Cardiac fibroblast (primary cell): ENCODE data around the gene SLC6A12.
"Not testable (repeated sequence)": the region's sequence is repeated elsewhere in the genome, so short reads cannot be mapped to it uniquely, and the experiment has no call there.

Experiments
- DNase-seq, 2 donors: peaks; one replicate each; pipeline versions ENCODE4 v3.0.0 to v3.0.0-alpha.2; 2010; ENCODE audit warnings: low read depth in 2 of 2
- H3K4me3 ChIP-seq, 2 donors: replicated peaks in 1 of 2; 1 replicate in 1 of 2; 2 replicates in 1 of 2; pipeline ENCODE4 v1.5.1; 2011; ENCODE audit warnings: low read depth in 2 of 2, low read length in 2 of 2, mild to moderate bottlenecking in 2 of 2, moderate library complexity in 1 of 2
- TF ChIP-seq, protein P1 (sequence below): IDR thresholded peaks from one replicate; pipeline ENCODE4 v1.5.1; 2011; ENCODE audit warnings: low read depth, mild to moderate bottlenecking, low read length, inconsistent platforms

SLC6A12 gene

DNA sequence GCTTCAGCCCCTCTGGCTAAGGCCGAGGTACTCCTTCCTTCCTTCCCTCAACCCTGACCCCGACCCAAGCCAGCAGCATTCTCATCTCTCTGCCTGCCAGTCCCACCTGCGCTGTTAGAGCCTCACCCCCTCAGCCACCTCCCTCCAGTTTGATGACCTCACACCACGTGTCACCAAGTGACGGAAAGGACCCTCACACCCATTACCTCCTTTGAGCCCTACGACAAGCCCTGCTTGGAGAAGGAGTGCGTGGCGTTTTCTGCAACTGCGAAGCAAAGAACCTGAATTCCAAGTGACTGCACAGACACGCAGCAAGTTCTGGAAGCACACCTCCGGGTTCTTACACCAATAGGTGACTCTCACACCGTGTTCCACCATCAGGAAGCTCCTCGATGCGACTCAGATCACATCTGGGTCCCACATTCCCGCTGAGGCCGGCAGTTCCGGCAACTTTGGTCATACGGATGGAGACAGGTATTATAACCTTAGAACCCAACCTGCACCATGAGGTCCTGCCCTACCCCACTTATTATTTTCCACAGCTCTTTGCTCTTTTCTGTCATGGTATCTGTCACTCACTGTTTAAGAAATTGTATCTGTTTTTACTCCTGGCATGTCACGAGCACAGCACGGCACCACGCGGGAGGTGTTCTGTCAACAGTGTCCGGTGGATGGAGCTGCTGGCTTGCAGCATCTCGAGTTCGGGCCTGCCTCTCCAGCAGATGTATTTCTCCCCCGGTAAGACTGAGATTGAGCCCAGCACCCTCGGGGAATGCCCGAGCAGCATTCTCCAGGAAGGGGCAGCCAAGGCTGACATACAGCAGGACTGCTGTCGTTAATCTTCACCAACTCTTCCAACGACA, 5.0 kb upstream of the SLC6A12 start:
- no peak for DNase-seq
- H3K4me3 ChIP-seq: no peak overlapping the region
- TF ChIP-seq, protein P1, sequence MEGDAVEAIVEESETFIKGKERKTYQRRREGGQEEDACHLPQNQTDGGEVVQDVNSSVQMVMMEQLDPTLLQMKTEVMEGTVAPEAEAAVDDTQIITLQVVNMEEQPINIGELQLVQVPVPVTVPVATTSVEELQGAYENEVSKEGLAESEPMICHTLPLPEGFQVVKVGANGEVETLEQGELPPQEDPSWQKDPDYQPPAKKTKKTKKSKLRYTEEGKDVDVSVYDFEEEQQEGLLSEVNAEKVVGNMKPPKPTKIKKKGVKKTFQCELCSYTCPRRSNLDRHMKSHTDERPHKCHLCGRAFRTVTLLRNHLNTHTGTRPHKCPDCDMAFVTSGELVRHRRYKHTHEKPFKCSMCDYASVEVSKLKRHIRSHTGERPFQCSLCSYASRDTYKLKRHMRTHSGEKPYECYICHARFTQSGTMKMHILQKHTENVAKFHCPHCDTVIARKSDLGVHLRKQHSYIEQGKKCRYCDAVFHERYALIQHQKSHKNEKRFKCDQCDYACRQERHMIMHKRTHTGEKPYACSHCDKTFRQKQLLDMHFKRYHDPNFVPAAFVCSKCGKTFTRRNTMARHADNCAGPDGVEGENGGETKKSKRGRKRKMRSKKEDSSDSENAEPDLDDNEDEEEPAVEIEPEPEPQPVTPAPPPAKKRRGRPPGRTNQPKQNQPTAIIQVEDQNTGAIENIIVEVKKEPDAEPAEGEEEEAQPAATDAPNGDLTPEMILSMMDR: no peak

DNA sequence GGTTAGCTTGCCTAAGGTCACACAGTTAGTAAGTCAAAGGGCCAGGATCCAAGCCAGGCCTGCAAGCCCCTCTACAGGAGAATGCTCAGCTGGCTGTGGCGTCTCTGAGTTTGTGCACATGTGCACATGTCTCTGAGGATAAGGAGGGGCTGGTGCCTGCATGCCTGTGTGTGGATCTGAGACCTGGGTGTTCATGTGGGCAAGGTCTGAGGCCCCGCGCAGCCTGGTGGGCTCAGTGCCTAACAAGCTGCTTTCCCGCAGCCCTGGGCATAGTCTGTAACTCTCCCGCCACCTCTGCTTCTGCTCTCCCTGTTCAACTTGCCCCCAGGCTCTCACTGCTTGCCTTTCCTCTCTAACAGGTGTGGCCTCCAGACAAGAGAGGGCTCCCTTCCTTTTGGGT, 4.3 kb upstream of the SLC6A12 start:
- H3K4me3 ChIP-seq: no peak overlapping the region
- no peak for DNase-seq
- TF ChIP-seq, protein P1: no peak

DNA sequence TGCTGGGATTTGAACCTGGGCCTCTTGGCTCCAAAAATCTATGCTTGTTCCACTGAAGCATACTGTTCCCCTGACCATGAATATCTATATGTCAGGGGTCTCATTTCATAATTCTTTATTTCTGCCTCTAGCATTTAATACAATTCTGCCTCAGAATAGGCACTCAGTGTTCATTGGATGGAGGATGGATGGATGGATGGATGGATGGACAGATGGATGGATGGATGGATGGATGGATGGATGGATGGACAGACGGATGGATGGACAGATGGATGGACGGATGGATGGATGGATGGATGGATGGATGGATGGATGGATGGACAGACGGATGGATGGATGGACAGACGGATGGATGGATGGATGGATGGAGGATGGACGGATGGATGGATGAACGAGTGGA, 3.1 kb upstream of the SLC6A12 start:
- not testable (repeated sequence) for H3K4me3 ChIP-seq, DNase-seq

DNA sequence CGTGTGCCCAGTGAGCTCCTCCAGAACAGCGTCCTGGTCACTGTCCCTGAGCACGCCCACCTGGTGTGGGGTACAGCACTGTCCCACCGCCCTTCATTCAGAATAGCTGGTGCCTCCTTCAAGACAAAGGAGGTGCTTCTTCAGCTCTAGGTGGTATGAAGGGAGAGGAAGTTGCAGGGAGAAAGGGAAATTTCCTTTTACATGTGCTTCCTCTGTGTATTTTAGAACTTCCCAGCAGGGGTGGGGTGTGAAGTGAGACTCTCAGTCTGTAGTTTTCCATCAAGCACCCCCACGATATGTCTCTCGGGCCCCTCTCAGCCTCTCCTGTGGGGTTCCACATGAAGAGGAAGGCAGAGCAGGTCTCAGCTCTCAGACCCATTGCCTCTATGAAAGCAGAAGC, 1.2 kb upstream of the SLC6A12 start:
- DNase-seq: no peak
- H3K4me3 ChIP-seq: no peak overlapping the region
- TF ChIP-seq, protein P1: no peak

DNA sequence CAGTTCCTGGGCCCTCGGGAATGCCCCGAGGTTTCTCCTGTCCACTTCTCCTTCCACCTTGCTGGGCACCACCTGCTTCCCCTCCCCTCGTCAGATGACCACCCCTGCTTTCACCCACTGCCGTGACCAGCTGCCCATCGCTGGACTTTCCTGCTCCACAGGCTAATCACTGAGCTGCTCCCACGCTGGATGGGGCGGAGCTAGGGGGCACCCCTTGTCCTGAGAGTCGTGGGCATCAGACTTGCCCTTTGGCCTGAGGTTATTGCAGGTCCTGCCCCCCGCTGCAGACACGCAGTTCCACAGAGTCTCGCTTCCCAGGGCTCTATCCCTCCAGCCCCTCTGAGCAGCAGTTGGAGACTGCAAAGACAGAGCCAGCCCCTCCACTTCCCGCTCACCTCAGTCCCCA, 427 bp downstream of the SLC6A12 start:
- no peak overlapping the region for H3K4me3 ChIP-seq
- TF ChIP-seq, protein P1: no peak
- no peak for DNase-seq

DNA sequence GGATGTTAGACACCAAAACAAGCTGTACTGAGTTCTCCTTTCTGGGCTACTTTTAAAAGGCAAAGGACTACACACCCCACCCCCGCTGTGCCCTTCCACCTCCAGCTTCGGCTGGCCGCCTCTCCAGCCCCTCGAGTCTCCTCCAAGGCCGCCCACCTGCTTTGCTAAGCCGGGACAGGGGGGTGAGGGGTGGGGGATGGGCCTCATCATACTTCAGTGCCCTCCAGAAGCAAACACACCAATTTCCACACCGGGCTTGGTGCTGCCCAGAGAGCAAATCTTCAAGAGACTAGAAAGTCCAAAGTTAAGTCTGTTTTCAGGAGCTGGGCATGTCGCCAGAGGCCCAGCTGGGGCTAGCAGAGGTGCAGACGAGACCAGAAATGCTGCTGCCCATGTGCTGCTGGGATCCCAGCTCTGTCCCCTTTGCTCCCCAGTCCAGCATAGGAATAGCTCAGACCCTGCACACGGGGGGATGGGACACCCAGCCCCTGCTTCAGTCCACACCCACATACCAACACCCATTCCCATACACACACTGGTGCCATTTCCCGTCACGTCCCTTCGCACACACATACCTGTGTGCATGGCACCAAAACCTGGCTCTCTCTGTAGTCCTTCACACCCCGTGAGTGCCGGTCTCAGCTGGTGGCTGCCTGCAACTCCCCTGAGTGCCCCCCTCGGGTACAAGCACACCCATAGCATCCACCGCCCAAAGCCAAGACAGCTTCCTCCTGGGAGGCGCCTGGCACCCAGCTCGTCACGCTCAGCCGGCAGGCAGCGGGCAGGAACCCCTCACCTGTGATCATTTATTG, 1.0 kb downstream of the SLC6A12 start:
- TF ChIP-seq, protein P1: no peak
- peak in 1 of 2 donors; percentile 18 for DNase-seq
- H3K4me3 ChIP-seq: no peak overlapping the region

DNA sequence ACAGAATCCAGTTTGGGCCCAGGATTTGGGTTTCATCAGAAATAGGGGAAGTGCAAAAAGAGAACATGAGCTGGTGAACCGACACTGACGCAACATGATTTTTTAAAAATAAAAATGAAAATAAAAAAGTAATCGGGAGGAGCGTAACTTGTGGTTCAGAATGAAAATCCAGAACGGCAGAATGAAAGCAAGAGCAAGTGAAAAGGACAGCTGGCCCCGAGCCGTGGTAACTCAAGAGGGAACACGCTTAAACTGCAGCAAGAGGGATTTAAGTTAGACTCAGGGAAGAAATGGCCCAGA, 1.6 kb downstream of the SLC6A12 start:
- H3K4me3 ChIP-seq: no peak overlapping the region
- TF ChIP-seq, protein P1: no peak
- no peak for DNase-seq
